HEK293 (cell line): ENCODE results near the gene UBAP2L.

Experiments
- CTCF ChIA-PET: fragments of 350-600 bp; formaldehyde crosslinking; extraction: SDS; loops from one replicate; lab custom pipeline; 2021; ENCODE audit warnings: antibody characterized with exemption; lab: Yijun Ruan, JAX
- POLR2A ChIA-PET: fragments of 300-600 bp; formaldehyde crosslinking; extraction: SDS; loops from one replicate; lab custom pipeline; 2020; ENCODE audit warnings: antibody characterized with exemption, inconsistent platforms; lab: Yijun Ruan, JAX
- H3K27ac ChIP-seq: fragments of 200-500 bp; sonication (Bioruptor generic); 2 replicates; pipeline ENCODE4 v1.5.1; 2014; ENCODE audit warnings: low read depth, low read length, control low read depth, inconsistent platforms; ENCODE audit errors: extremely low read depth
- H3K36me3 ChIP-seq, 2 experiments: fragments of 200-500 bp in 1 of 2; sonication (Bioruptor generic) in 1 of 2; 1 replicate in 1 of 2; 2 replicates in 1 of 2; pipeline ENCODE4 v1.5.1; 2014 to 2017; ENCODE audit warnings: inconsistent platforms in 2 of 2, low read length in 2 of 2; ENCODE audit not compliant: control insufficient read depth in 2 of 2, insufficient read depth in 1 of 2
- H3K4me1 ChIP-seq: fragments of 200-500 bp; sonication (Bioruptor generic); 2 replicates; pipeline ENCODE4 v1.5.1; 2014; ENCODE audit warnings: mild to moderate bottlenecking, low read length, inconsistent platforms; ENCODE audit not compliant: control insufficient read depth, insufficient read depth
- H3K4me3 ChIP-seq: 2 replicates; pipeline ENCODE4 v1.5.1; 2011; ENCODE audit warnings: low read depth, mild to moderate bottlenecking, control low read depth, low read length, moderate library complexity
- H3K9me3 ChIP-seq: fragments of 200-500 bp; sonication (Bioruptor generic); 2 replicates; pipeline ENCODE4 v1.5.1; 2014; ENCODE audit warnings: low read depth, low read length, inconsistent platforms; ENCODE audit not compliant: control insufficient read depth, insufficient read depth
- ATF2 ChIP-seq: fragments of 450-650 bp; formaldehyde crosslinking; IDR thresholded peaks from 2 replicates; pipeline ENCODE4 v1.5.1; 2016; ENCODE audit warnings: missing biosample characterization, missing genetic modification characterization, low read depth
- EGR2 ChIP-seq: fragments of 450-650 bp; formaldehyde crosslinking; IDR thresholded peaks from 2 replicates; pipeline ENCODE4 v1.5.1; 2016; ENCODE audit warnings: low read depth, missing biosample characterization, missing genetic modification characterization
- FEZF1 ChIP-seq: fragments of 450-650 bp; formaldehyde crosslinking; IDR thresholded peaks from 2 replicates; pipeline ENCODE4 v1.5.1; 2016; ENCODE audit warnings: missing biosample characterization, missing genetic modification characterization
- GLIS2 ChIP-seq: fragments of 450-650 bp; formaldehyde crosslinking; IDR thresholded peaks from 2 replicates; pipeline ENCODE4 v1.5.1; 2016; ENCODE audit warnings: missing biosample characterization, missing genetic modification characterization
- KLF1 ChIP-seq: fragments of 450-650 bp; formaldehyde crosslinking; IDR thresholded peaks from 2 replicates; pipeline ENCODE4 v1.5.1; 2016; ENCODE audit warnings: missing biosample characterization, missing genetic modification characterization
- KLF16 ChIP-seq: fragments of 450-650 bp; formaldehyde crosslinking; IDR thresholded peaks from 2 replicates; pipeline ENCODE4 v1.5.1; 2017; ENCODE audit warnings: missing biosample characterization, missing genetic modification characterization
- KLF7 ChIP-seq: fragments of 450-650 bp; formaldehyde crosslinking; IDR thresholded peaks from 2 replicates; pipeline ENCODE4 v1.5.1; 2016; ENCODE audit warnings: missing biosample characterization, missing genetic modification characterization, borderline replicate concordance
- SCRT2 ChIP-seq: fragments of 450-650 bp; formaldehyde crosslinking; IDR thresholded peaks from 2 replicates; pipeline ENCODE4 v1.5.1; 2016; ENCODE audit warnings: missing biosample characterization, missing genetic modification characterization
- TCF7L2 ChIP-seq: IDR thresholded peaks from 2 replicates; pipeline ENCODE4 v1.6.1; 2011; ENCODE audit warnings: low read depth, mild to moderate bottlenecking, inconsistent platforms, low read length, moderate library complexity, borderline replicate concordance
- ZBTB20 ChIP-seq: fragments of 450-650 bp; formaldehyde crosslinking; IDR thresholded peaks from 2 replicates; pipeline ENCODE4 v1.5.1; 2016; ENCODE audit warnings: missing biosample characterization, missing genetic modification characterization
- ZFHX2 ChIP-seq: fragments of 450-650 bp; formaldehyde crosslinking; conservative IDR thresholded peaks from 2 replicates; pipeline ENCODE4 v1.5.1; 2016; ENCODE audit warnings: missing biosample characterization, missing genetic modification characterization
- ZNF112 ChIP-seq: fragments of 450-650 bp; formaldehyde crosslinking; IDR thresholded peaks from 2 replicates; pipeline ENCODE4 v1.5.0; 2017; ENCODE audit warnings: missing biosample characterization, missing genetic modification characterization
- ZNF214 ChIP-seq: fragments of 450-650 bp; formaldehyde crosslinking; IDR thresholded peaks from 2 replicates; pipeline ENCODE4 v1.5.1; 2017; ENCODE audit warnings: missing biosample characterization, mild to moderate bottlenecking, missing genetic modification characterization, borderline replicate concordance
- ZNF239 ChIP-seq: fragments of 450-650 bp; formaldehyde crosslinking; IDR thresholded peaks from 2 replicates; pipeline ENCODE4 v1.5.1; 2016; ENCODE audit warnings: missing biosample characterization, missing genetic modification characterization
- ZNF394 ChIP-seq: fragments of 450-650 bp; formaldehyde crosslinking; IDR thresholded peaks from 2 replicates; pipeline ENCODE4 v1.5.1; 2016; ENCODE audit warnings: missing biosample characterization, missing genetic modification characterization, mild to moderate bottlenecking, moderate library complexity, borderline replicate concordance
- ZNF416 ChIP-seq: fragments of 450-650 bp; formaldehyde crosslinking; IDR thresholded peaks from 2 replicates; pipeline ENCODE4 v1.5.1; 2016; ENCODE audit warnings: missing biosample characterization, missing genetic modification characterization
- ZNF596 ChIP-seq: fragments of 450-650 bp; IDR thresholded peaks from 2 replicates; pipeline ENCODE4 v1.5.0; 2018; ENCODE audit warnings: missing biosample characterization, mild to moderate bottlenecking, missing genetic modification characterization, moderate library complexity
- ZNF654 ChIP-seq: fragments of 450-650 bp; formaldehyde crosslinking; IDR thresholded peaks from 2 replicates; pipeline ENCODE4 v1.5.1; 2016; ENCODE audit warnings: low read depth, missing biosample characterization, missing genetic modification characterization
- ZNF76 ChIP-seq: fragments of 450-650 bp; formaldehyde crosslinking; IDR thresholded peaks from 2 replicates; pipeline ENCODE4; 2016; ENCODE audit warnings: low read depth, missing biosample characterization, missing genetic modification characterization, borderline replicate concordance
- TF ChIP-seq, protein P1 (sequence below): fragments of 450-650 bp; formaldehyde crosslinking; IDR thresholded peaks from 2 replicates; pipeline ENCODE4 v1.5.1; 2017; ENCODE audit warnings: missing biosample characterization, missing genetic modification characterization
- TF ChIP-seq, protein P2 (sequence below): fragments of 450-650 bp; formaldehyde crosslinking; IDR thresholded peaks from 2 replicates; pipeline ENCODE4 v1.5.1; 2016; ENCODE audit warnings: missing biosample characterization, missing genetic modification characterization

UBAP2L gene

GRCh38 chr1:154222918-154223317 lies 2.2 kb downstream of the UBAP2L start (continued):
- TF ChIP-seq ZNF76 (tag by site-specific recombination) = no peak

DNA sequence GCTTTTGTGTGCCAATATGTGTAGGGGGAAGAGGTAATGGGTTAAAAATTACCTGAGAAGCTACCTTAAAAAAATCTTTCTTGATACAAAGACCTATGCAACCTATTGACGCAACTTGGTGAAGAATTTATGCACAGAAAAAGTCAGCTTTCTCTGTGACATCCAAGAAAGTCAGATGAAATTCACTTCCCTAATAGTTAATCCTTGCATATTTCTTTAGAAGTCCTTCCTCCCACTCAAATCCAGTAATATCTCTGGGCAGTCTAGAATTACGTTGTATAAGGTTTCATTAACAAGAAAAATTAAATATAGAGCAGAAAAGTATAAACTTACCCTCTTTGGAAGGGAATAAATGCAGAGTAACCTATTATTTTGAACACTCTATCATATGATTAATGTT lies 2.9 kb downstream of the UBAP2L start:
- H3K9me3 ChIP-seq = no peaks in the 10 kb centered on the region
- H3K4me3 ChIP-seq = no peak overlapping the region
- ChIA-PET POLR2A (interaction anchor here (1.0 kb wide), 1 partner anchor 24 kb away, joined by 3 read pairs; no protein-coding TSS in a partner anchor), CTCF (interaction anchor here (0.7 to 2.5 kb wide), 2 partner anchors 24 to 48 kb away, joined by 3 to 8 read pairs; no protein-coding TSS in a partner anchor)
- no peaks in the 10 kb centered on the region for H3K4me1 ChIP-seq
- peaks cover 28 to 61% of the 10 kb centered on the region in 2 experiments for H3K36me3 ChIP-seq
- H3K27ac ChIP-seq = no peak overlapping the region
- TF ChIP-seq, protein P1, sequence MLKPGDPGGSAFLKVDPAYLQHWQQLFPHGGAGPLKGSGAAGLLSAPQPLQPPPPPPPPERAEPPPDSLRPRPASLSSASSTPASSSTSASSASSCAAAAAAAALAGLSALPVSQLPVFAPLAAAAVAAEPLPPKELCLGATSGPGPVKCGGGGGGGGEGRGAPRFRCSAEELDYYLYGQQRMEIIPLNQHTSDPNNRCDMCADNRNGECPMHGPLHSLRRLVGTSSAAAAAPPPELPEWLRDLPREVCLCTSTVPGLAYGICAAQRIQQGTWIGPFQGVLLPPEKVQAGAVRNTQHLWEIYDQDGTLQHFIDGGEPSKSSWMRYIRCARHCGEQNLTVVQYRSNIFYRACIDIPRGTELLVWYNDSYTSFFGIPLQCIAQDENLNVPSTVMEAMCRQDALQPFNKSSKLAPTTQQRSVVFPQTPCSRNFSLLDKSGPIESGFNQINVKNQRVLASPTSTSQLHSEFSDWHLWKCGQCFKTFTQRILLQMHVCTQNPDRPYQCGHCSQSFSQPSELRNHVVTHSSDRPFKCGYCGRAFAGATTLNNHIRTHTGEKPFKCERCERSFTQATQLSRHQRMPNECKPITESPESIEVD (tag by site-specific recombination) = 0 out of 2 replicates have a peak, but pooled peaks have one; percentile 19
- TF ChIP-seq KLF1 (tag by site-specific recombination) = no peak

GRCh38 chr1:154225370-154225769 lies 4.6 kb downstream of the UBAP2L start:
- Histone ChIP-seq H3K4me1 (no peaks in the 10 kb centered on the region), H3K4me3 (no peak overlapping the region), H3K27ac (no peak overlapping the region), H3K36me3 (peaks cover 39 to 68% of the 10 kb centered on the region in 2 experiments), H3K9me3 (no peaks in the 10 kb centered on the region)
- TF ChIP-seq KLF16 (tag by site-specific recombination) = no peak
- TF ChIP-seq KLF7 (tag by site-specific recombination) = no peak
- no peak for TF ChIP-seq TCF7L2
- TF ChIP-seq EGR2 (tag by site-specific recombination) = no peak
- TF ChIP-seq ATF2 (tag by site-specific recombination) = no peak
- TF ChIP-seq SCRT2 (tag by site-specific recombination) = no peak
- no peak for TF ChIP-seq ZNF394 (tag by site-specific recombination)
- no peak for TF ChIP-seq GLIS2 (tag by site-specific recombination)
- no peak for TF ChIP-seq ZNF112
- no peak for TF ChIP-seq ZBTB20
- TF ChIP-seq ZNF214 (tag by site-specific recombination) = no peak
- TF ChIP-seq ZNF416 (tag by site-specific recombination) = no peak
- TF ChIP-seq, protein P2, sequence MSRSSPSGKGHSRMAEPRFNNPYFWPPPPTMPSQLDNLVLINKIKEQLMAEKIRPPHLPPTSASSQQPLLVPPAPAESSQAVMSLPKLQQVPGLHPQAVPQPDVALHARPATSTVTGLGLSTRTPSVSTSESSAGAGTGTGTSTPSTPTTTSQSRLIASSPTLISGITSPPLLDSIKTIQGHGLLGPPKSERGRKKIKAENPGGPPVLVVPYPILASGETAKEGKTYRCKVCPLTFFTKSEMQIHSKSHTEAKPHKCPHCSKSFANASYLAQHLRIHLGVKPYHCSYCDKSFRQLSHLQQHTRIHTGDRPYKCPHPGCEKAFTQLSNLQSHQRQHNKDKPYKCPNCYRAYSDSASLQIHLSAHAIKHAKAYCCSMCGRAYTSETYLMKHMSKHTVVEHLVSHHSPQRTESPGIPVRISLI = no peak
- no peak for TF ChIP-seq FEZF1 (tag by site-specific recombination)
- TF ChIP-seq ZNF239 (tag by site-specific recombination) = no peak
- no peak for TF ChIP-seq ZFHX2 (tag by site-specific recombination)
- no peak for TF ChIP-seq ZNF654 (tag by site-specific recombination)
- TF ChIP-seq ZNF596 (tag by site-specific recombination) = no peak
- ChIA-PET POLR2A (no interaction called here), CTCF (interaction anchor here (0.8 kb wide), 1 partner anchor 34 kb away, joined by 4 read pairs; no protein-coding TSS in a partner anchor)
